HepG2 (cell line): ENCODE data around the gene KRTAP6-1. TPM values are rescaled to one million over a fixed set of nuclear protein-coding genes. Genes with fewer than 3 reads are reported as not detected.

ENCODE experiments used
- ATAC-seq: fragments of 200-7000 bp; cut with Tn5 transposase; 3 replicates; pipeline ENCODE4 v1.9.1; 2020; ENCODE audit warnings: mild to moderate bottlenecking, moderate library complexity
- BruUV-seq: library from RNA; stranded (reverse); fragments of 400-500 nt; replicated peaks from 2 replicates; lab custom pipeline; 2021; lab: Mats Ljungman, UMichigan
- CTCF ChIA-PET: fragments of 300-600 bp; formaldehyde crosslinking; extraction: SDS; loops from one replicate; lab custom pipeline; 2021; ENCODE audit warnings: low total read pairs, inconsistent platforms, low intra/inter-chr PET ratio; lab: Yijun Ruan, JAX
- POLR2A ChIA-PET: fragments of 350-600 bp; sonication (Branson Sonifier 250); formaldehyde crosslinking; loops from one replicate; lab custom pipeline; 2020; ENCODE audit warnings: antibody characterized with exemption, inconsistent platforms; lab: Yijun Ruan, JAX
- DNase-seq: peaks from one replicate; pipeline ENCODE4 v3.0.0-alpha.2; 2015; ENCODE audit warnings: low spot score
- FAIRE-seq: peaks from 3 replicates; lab custom pipeline; 2011; peaks lifted over from hg19 to GRCh38; lab: Jason Lieb, UNC
- H2AFZ ChIP-seq: one replicate; pipeline ENCODE4 v1.6.1; 2011; ENCODE audit warnings: low read length, inconsistent platforms
- H3K27ac ChIP-seq: fragments of 300-600 bp; 3 replicates; pipeline ENCODE4 v1.8.0; 2011; ENCODE audit warnings: mixed run types, mild to moderate bottlenecking, mixed read lengths, low read length, inconsistent platforms; ENCODE audit not compliant: insufficient read depth; ENCODE audit errors: extremely low read length
- H3K27me3 ChIP-seq, 2 experiments: fragments of 200-600 bp in 1 of 2; 2 replicates in 1 of 2; 3 replicates in 1 of 2; pipeline versions ENCODE4 v1.6.0 to v1.8.0; 2011; ENCODE audit warnings: low read length in 2 of 2, mild to moderate bottlenecking in 2 of 2, moderate library complexity in 2 of 2, inconsistent platforms in 1 of 2; ENCODE audit not compliant: insufficient read depth in 2 of 2, control insufficient read depth in 1 of 2
- H3K36me3 ChIP-seq, 2 experiments: fragments of 200-600 bp in 1 of 2; replicated peaks in 1 of 2; 2 replicates in 1 of 2; 3 replicates in 1 of 2; pipeline versions ENCODE4 v1.5.1 to v1.8.0; 2011; ENCODE audit warnings: low read length in 2 of 2, inconsistent platforms in 1 of 2; ENCODE audit not compliant: insufficient read depth in 2 of 2, control insufficient read depth in 1 of 2
- H3K4me1 ChIP-seq: 2 replicates; pipeline ENCODE4 v1.5.1; 2012; ENCODE audit warnings: low read length, inconsistent platforms; ENCODE audit not compliant: insufficient read depth
- H3K4me2 ChIP-seq: 2 replicates; pipeline ENCODE4 v1.6.0; 2011; ENCODE audit warnings: low read depth, low read length, inconsistent platforms
- H3K4me3 ChIP-seq, 3 experiments: fragments of 200-600 bp in 1 of 3; sonication (generic), shearing (Covaris generic) in 1 of 3; replicated peaks in 1 of 3; 2 replicates each; pipeline ENCODE4 v1.5.1; 2011 to 2016; ENCODE audit warnings: low read length in 3 of 3, inconsistent platforms in 2 of 3, low read depth in 2 of 3, mild to moderate bottlenecking in 2 of 3, control low read depth in 1 of 3, mixed read lengths in 1 of 3; ENCODE audit not compliant: insufficient read depth in 1 of 3
- H3K79me2 ChIP-seq: one replicate; pipeline ENCODE4 v1.6.1; 2011; ENCODE audit warnings: low read length, inconsistent platforms; ENCODE audit not compliant: insufficient read depth
- H3K9ac ChIP-seq: 2 replicates; pipeline ENCODE4 v1.6.0; 2011; ENCODE audit warnings: mild to moderate bottlenecking, low read depth, low read length, inconsistent platforms; ENCODE audit not compliant: insufficient read depth
- H3K9me3 ChIP-seq: 2 replicates; pipeline ENCODE4 v1.5.1; 2012; ENCODE audit warnings: mild to moderate bottlenecking, low read length
- H4K20me1 ChIP-seq: 2 replicates; pipeline ENCODE4 v1.6.0; 2011; ENCODE audit warnings: inconsistent platforms, mild to moderate bottlenecking, low read length, moderate library complexity; ENCODE audit not compliant: insufficient read depth
- ATF1 ChIP-seq: IDR thresholded peaks from 2 replicates; pipeline ENCODE4 v1.6.1; 2016; ENCODE audit warnings: mild to moderate bottlenecking, control low read depth
- CC2D1A ChIP-seq: sonication (generic); formaldehyde crosslinking; IDR thresholded peaks from 2 replicates; pipeline ENCODE4 v1.8.1; 2023; ENCODE audit warnings: mild to moderate bottlenecking, missing genetic modification reagents
- CCDC6 ChIP-seq: sonication (generic); formaldehyde crosslinking; IDR thresholded peaks from 2 replicates; pipeline ENCODE4 v1.8.1; 2022; ENCODE audit warnings: mild to moderate bottlenecking, missing genetic modification reagents, moderate library complexity
- DZIP1 ChIP-seq: sonication (generic); formaldehyde crosslinking; IDR thresholded peaks from 2 replicates; pipeline ENCODE4 v1.5.0; 2020; ENCODE audit warnings: mild to moderate bottlenecking, missing genetic modification reagents
- E2F5 ChIP-seq: sonication (generic); formaldehyde crosslinking; conservative IDR thresholded peaks from 2 replicates; pipeline ENCODE4 v1.4.0; 2020; ENCODE audit warnings: missing genetic modification reagents
- FOXM1 ChIP-seq: sonication (generic); formaldehyde crosslinking; IDR thresholded peaks from 2 replicates; pipeline ENCODE4 v1.5.0; 2020; ENCODE audit warnings: missing genetic modification reagents
- KDM1A ChIP-seq: IDR thresholded peaks from 2 replicates; pipeline ENCODE4 v1.6.1; 2016; ENCODE audit warnings: missing compliant biosample characterization
- MAFG ChIP-seq: sonication (generic); formaldehyde crosslinking; IDR thresholded peaks from 2 replicates; pipeline ENCODE4 v1.5.1; 2020; ENCODE audit warnings: mild to moderate bottlenecking, missing genetic modification reagents
- PBX3 ChIP-seq: sonication (generic); formaldehyde crosslinking; IDR thresholded peaks from 2 replicates; pipeline ENCODE4 v1.8.1; 2023; ENCODE audit warnings: missing genetic modification reagents, inconsistent platforms, borderline replicate concordance
- PHF5A ChIP-seq: IDR thresholded peaks from one replicate; pipeline ENCODE4 v1.6.1; 2018; ENCODE audit warnings: low read depth, missing genetic modification reagents; ENCODE audit not compliant: unreplicated experiment
- SRSF9 ChIP-seq: fragments of 200-400 bp; formaldehyde crosslinking; IDR thresholded peaks from 2 replicates; pipeline ENCODE4 v1.6.1; 2018; ENCODE audit warnings: borderline replicate concordance, mild to moderate bottlenecking, low read depth, low read length; ENCODE audit not compliant: insufficient read depth, poor library complexity, severe bottlenecking
- ZBTB8A ChIP-seq: sonication (generic); formaldehyde crosslinking; IDR thresholded peaks from 2 replicates; pipeline ENCODE4 v1.4.0; 2020; ENCODE audit warnings: mild to moderate bottlenecking, low read depth, missing genetic modification reagents, borderline replicate concordance
- ZNF143 ChIP-seq: sonication (generic); formaldehyde crosslinking; IDR thresholded peaks from 2 replicates; pipeline ENCODE4 v1.4.0; 2020; ENCODE audit warnings: missing genetic modification reagents
- ZNF34 ChIP-seq: sonication (generic); formaldehyde crosslinking; IDR thresholded peaks from 2 replicates; pipeline ENCODE4 v1.4.0; 2020; ENCODE audit warnings: mild to moderate bottlenecking, missing genetic modification reagents, borderline replicate concordance
- ZNF724P ChIP-seq: sonication (generic); formaldehyde crosslinking; IDR thresholded peaks from 2 replicates; pipeline ENCODE4 v1.8.0; 2022; ENCODE audit warnings: missing genetic modification reagents, borderline replicate concordance
- WGBS: methylation state at CpG from one replicate; pipeline ENCODE4 v1.1.6; 2017; ENCODE audit warnings: low lambda C conversion rate; 5-methylcytosine and 5-hydroxymethylcytosine counted together
- in situ Hi-C: cut with HindIII; loops from 2 replicates; pipeline ENCODE4 v1.10.0; 2017; ENCODE audit warnings: low pct_unique_long_range_greater_than_20kb; ENCODE audit not compliant: extremely low pct_ligation_motif_present
- intact Hi-C: fragments of 100-400 bp; cut with micrococcal nuclease; formaldehyde crosslinking; loops from one replicate; pipeline ENCODE4 v1.10.0; 2022; ENCODE audit not compliant: unreplicated experiment
- polyA plus RNA-seq, 8 experiments: library from polyadenylated mRNA; depleted of rRNA in 3 of 8; stranded (reverse) in 7 of 8; unstranded in 1 of 8; fragments of >200 nt; fragmentation: Illumina TruSeq in 4 of 8; extraction: Trizol in 4 of 8; gene quantifications; 2 replicates each; pipeline versions ENCODE4 v1.2.1 to v1.2.3, GENCODE V29; 2011 to 2016; ENCODE audit warnings: low read depth in 4 of 8, missing spikeins in 1 of 8, mixed read lengths in 1 of 8; ENCODE audit not compliant: insufficient read depth in 1 of 8
- total RNA-seq, 5 experiments: library from RNA; depleted of rRNA; stranded (reverse); fragments of >200 nt; fragmentation: Illumina TruSeq; extraction: Trizol; gene quantifications; 2 replicates each; pipeline ENCODE4 v1.2.3, GENCODE V29; 2016; ENCODE audit warnings: low read depth in 1 of 5

KRTAP6-1 gene
- total and polyA plus RNA-seq, 2 of the 13 experiments (the other 11 are each of a cell fraction or from before 2014, with no cell fraction given): not detected

- Histone ChIP-seq H3K4me3 (no peak overlapping the region), H3K4me1 (no peaks in the 10 kb centered on the region), H3K27ac (no peak overlapping the region), H3K9me3 (peaks cover 93% of the 10 kb centered on the region), H3K27me3 (no peaks in the 10 kb centered on the region)
- DNase-seq (no peak), FAIRE-seq (no peak)
- in situ Hi-C loops: no loop called here
- intact Hi-C loops: no loop called here
- no peak for TF ChIP-seq CCDC6 (CRISPR knock-in tag)
- TF ChIP-seq MAFG (CRISPR knock-in tag): no peak
- no peak for TF ChIP-seq CC2D1A (CRISPR knock-in tag)
- TF ChIP-seq, all 625 proteins: peak for 0
- Histone ChIP-seq H4K20me1 (no peaks in the 10 kb centered on the region), H3K36me3 (no peaks in the 10 kb centered on the region), H3K79me2 (no peaks in the 10 kb centered on the region), H2AFZ (no peak overlapping the region), H3K4me2 (no peak overlapping the region), H3K9ac (no peak overlapping the region)
- ChIA-PET CTCF (no interaction called here), POLR2A (no interaction called here)
- BruUV-seq: no TSS peak
- whole genome bisulfite sequencing: 33% methylated on average over 2 of the region's 2 CpGs
- ATAC-seq: no peak
Observed at GRCh38 chr21:30612132-30612531, 1.6 kb downstream of the KRTAP6-1 start.

GRCh38 chr21:30605968-30606367 lies 7.8 kb downstream of the KRTAP6-1 start:
- intact Hi-C loops: no loop called here
- no peak for DNase-seq
- Histone ChIP-seq H3K27ac (no peak overlapping the region), H3K36me3 (no peaks in the 10 kb centered on the region), H2AFZ (no peak overlapping the region), H3K4me1 (no peaks in the 10 kb centered on the region), H3K4me3 (no peak overlapping the region), H3K79me2 (no peaks in the 10 kb centered on the region), H3K27me3 (no peaks in the 10 kb centered on the region), H4K20me1 (no peaks in the 10 kb centered on the region), H3K9me3 (peaks cover 93% of the 10 kb centered on the region), H3K9ac (no peak overlapping the region), H3K4me2 (no peak overlapping the region)
- no peak for ATAC-seq
- no peak for TF ChIP-seq PHF5A
- TF ChIP-seq FOXM1 (CRISPR knock-in tag): no peak
- TF ChIP-seq ZNF143: no peak
- TF ChIP-seq KDM1A (CRISPR knock-in tag): no peak
- no peak for TF ChIP-seq SRSF9
- TF ChIP-seq ZNF34 (CRISPR knock-in tag): no peak
- no peak for TF ChIP-seq DZIP1 (CRISPR knock-in tag)
- no peak for TF ChIP-seq PBX3 (CRISPR knock-in tag)
- no peak for TF ChIP-seq ZBTB8A (CRISPR knock-in tag)
- TF ChIP-seq ATF1 (CRISPR knock-in tag): no peak
- TF ChIP-seq E2F5: no peak
- TF ChIP-seq ZNF724P: no peak
- WGBS: 28% methylated on average over 2 of the region's 2 CpGs
- BruUV-seq: no TSS peak
- in situ Hi-C loops: no loop called here
- POLR2A ChIA-PET: no interaction called here
- FAIRE-seq: no peak
- CTCF ChIA-PET: no interaction called here
